Stimulated activated CD4-positive, alpha-beta T cell treated with anti-CD3 and anti-CD28 coated beads, TNF-alpha, amount 100 ng/mL, for 48 hours (primary cell): ENCODE results near the gene NDUFA13.

ENCODE experiments used
- DNase-seq, 3 donors: peaks; one replicate each; pipeline ENCODE4 v3.0.0-alpha.2; 2020; ENCODE audit warnings: low read depth in 3 of 3

The NDUFA13 gene

DNA sequence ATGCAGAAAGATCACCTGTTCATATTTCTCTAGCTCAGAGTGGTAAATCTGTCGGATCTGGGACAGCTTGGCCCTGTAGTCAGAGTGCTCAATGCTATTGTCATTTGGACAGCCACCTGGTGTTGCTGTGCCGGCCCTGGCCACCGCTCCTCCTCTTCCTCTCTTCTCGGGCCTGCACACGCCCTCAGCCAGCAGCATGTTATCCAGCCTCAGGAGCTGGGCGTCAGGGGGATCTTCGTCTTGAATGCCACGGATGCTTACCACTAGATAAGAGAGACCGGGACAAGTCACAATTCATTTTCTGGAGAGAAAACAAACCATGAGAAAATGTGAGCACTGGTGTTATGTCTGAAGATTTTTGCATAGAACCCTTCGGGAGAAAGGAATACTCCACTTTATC is 54.5 kb downstream of the NDUFA13 start:
- DNase-seq = no peak

DNA sequence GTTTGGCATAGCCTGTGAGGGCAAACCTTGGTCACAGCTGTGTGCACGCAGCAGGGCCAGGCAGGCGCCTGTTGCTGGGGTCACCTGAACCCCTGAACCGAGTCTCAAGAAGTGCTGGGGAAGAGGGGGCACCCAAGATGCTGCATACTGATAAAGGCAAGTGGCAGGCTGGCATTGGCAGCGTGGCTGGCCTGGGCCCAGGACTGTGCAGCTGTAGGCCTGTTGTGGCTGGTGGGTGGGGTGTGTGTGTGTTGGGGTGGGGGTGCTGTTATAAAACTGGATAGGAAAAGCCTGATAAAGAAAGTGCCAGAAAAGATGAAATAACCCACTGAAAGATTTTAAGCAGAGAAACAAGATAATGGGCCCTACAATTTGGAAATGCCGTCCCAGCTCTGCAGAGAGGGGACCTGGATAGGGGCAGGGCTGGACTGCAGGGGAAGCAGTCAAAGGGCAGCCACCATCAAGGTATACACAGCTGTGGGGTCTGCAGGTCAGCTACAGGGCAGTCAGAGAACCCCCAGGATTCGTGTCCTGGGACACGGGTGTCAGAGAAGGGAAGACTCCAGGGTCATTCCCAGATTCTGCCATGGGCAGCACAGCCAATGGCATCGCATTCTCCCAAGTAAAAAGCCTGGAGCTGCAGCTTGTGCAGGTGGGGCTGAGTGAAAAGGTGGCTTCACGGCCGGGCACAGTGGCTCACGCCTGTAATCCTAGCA is 55.2 kb downstream of the NDUFA13 start:
- DNase-seq = no peak

GRCh38 chr19:19575411-19575810 is 59.4 kb downstream of the NDUFA13 start:
- no peak for DNase-seq
